ENCODE data around the gene TCHHL1.
"Not testable (repeated sequence)": the region's sequence is repeated elsewhere in the genome, so short reads cannot be mapped to it uniquely, and the experiment has no call there.

The TCHHL1 gene

GRCh38 chr1:152084853-152085252 lies 4.0 kb downstream of the TCHHL1 start:
- DNase-seq = no peak

GRCh38 chr1:152081026-152081425 lies 7.8 kb downstream of the TCHHL1 start:
- DNase-seq = not testable (repeated sequence)

- not testable (repeated sequence) for DNase-seq
Measured at GRCh38 chr1:152080494-152080893, 8.4 kb downstream of the TCHHL1 start.

- no peak for DNase-seq
Measured at GRCh38 chr1:152078831-152079441, 9.9 kb downstream of the TCHHL1 start.

- DNase-seq = no peak
Measured at GRCh38 chr1:152072311-152072710, 16.6 kb downstream of the TCHHL1 start.

GRCh38 chr1:152071123-152071522 lies 17.7 kb downstream of the TCHHL1 start:
- no peak for DNase-seq

GRCh38 chr1:152067929-152068328 lies 20.9 kb downstream of the TCHHL1 start:
- DNase-seq = no peak

GRCh38 chr1:152067150-152067549 lies 21.7 kb downstream of the TCHHL1 start:
- no peak for DNase-seq

- no peak for DNase-seq
Measured at GRCh38 chr1:152061952-152062351, 26.9 kb downstream of the TCHHL1 start.

- no peak for DNase-seq
Measured at GRCh38 chr1:152053375-152053774, 35.5 kb downstream of the TCHHL1 start.

- DNase-seq = peak; percentile 76 to 96
Measured at GRCh38 chr1:152052606-152053005, 36.3 kb downstream of the TCHHL1 start.

- DNase-seq = no peak
Measured at GRCh38 chr1:152050886-152051675, 37.8 kb downstream of the TCHHL1 start.

GRCh38 chr1:152049291-152050083 lies 39.4 kb downstream of the TCHHL1 start:
- peak; percentile 77 to 90 for DNase-seq

GRCh38 chr1:152048416-152049009 lies 40.4 kb downstream of the TCHHL1 start:
- DNase-seq = peak; percentile 93 to 97

GRCh38 chr1:152047730-152048415 lies 41.0 kb downstream of the TCHHL1 start:
- DNase-seq = peak; percentile 96 to 100

- DNase-seq = no peak
Measured at GRCh38 chr1:152047413-152047729, 41.5 kb downstream of the TCHHL1 start.

GRCh38 chr1:152044386-152044785 lies 44.5 kb downstream of the TCHHL1 start:
- DNase-seq = no peak

- DNase-seq = no peak
Measured at GRCh38 chr1:152043870-152044269, 45.0 kb downstream of the TCHHL1 start.

GRCh38 chr1:152042030-152042429 lies 46.8 kb downstream of the TCHHL1 start:
- DNase-seq = no peak

GRCh38 chr1:152039886-152040285 lies 49.0 kb downstream of the TCHHL1 start:
- DNase-seq = no peak

GRCh38 chr1:152039461-152039860 lies 49.4 kb downstream of the TCHHL1 start:
- peak; percentile 30 to 32 for DNase-seq

- peak in 1 of 2 donors; percentile 39 for DNase-seq
Measured at GRCh38 chr1:152038871-152039270, 50.0 kb downstream of the TCHHL1 start.
